ENCODE data around the gene BABAM2.

- TF ChIP-seq CTCF (IDR thresholded peaks at IDR 0.05) (no peak), POLR2A (IDR thresholded peaks at IDR 0.05) (no peak), POLR2AphosphoS5 (IDR thresholded peaks at IDR 0.05) (no peak), EP300 (IDR thresholded peaks at IDR 0.05) (no peak)
These were observed 2.5 kb downstream of the BABAM2 start for GRCh38 chr2:27893006-27893405.
